Stimulated activated naive CD8-positive, alpha-beta T cell treated with anti-CD3 and anti-CD28 coated beads, Interleukin-15, Interleukin-2, amounts not matched to agents 100 ng/mL and 50 ng/mL, for 24 hours (primary cell): ENCODE measurements around the gene TAS2R10.

ENCODE experiments used
- H3K27ac Mint-ChIP-seq: one replicate; pipeline ENCODE4 v1.8.0; 2021; ENCODE audit warnings: mild to moderate bottlenecking, mixed read lengths
- H3K27me3 Mint-ChIP-seq: one replicate; pipeline ENCODE4 v1.8.0; 2021; ENCODE audit warnings: mixed read lengths
- H3K36me3 Mint-ChIP-seq: one replicate; pipeline ENCODE4 v1.8.0; 2021; ENCODE audit warnings: low read depth, mixed read lengths
- H3K4me1 Mint-ChIP-seq: one replicate; pipeline ENCODE4 v1.8.0; 2021; ENCODE audit warnings: low read depth, mixed read lengths
- H3K4me3 Mint-ChIP-seq: one replicate; pipeline ENCODE4 v1.8.0; 2021; ENCODE audit warnings: mild to moderate bottlenecking, mixed read lengths
- H3K9me3 Mint-ChIP-seq: one replicate; pipeline ENCODE4 v1.8.0; 2021; ENCODE audit warnings: mixed read lengths

The TAS2R10 gene

DNA sequence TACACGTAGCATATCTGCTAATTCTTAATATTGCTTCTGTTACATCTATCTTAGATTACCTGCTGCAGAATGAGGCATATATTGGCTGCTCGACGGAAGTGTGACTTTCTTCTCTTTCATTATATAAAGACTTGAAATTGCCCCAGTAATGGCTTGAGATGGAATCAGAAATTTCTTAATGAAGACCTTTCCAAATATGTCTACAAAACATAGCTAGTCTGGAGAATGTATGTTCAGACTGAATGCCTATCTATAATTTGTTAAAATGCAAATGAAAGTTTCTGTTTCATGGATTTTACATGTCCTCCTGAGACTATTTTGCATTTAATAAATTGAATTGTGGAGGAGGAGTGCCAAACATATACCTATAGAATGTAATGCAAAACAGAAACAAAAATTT lies at the start of gene TAS2R10:
Gene TAS2R10, minus strand, starts transcription at position 101 of the 400 bp plus-strand sequence. Its CDS starts 89 bp downstream, at position 12.
- Mint-ChIP-seq H3K4me3 (no peak within 1 kb of the TSS), H3K9me3 (peaks cover 5% of the 10 kb centered on the region), H3K27me3 (no peaks in the 10 kb centered on the region), H3K27ac (no peak within 1 kb of the TSS), H3K4me1 (no peaks in the 10 kb centered on the region), H3K36me3 (no peaks in the 10 kb centered on the region)

GRCh38 chr12:10873378-10873777 lies 47.2 kb upstream of the TAS2R10 start:
- H3K27ac Mint-ChIP-seq, result no peak overlapping the region
- no peak overlapping the region for H3K4me3 Mint-ChIP-seq
- H3K4me1 Mint-ChIP-seq, result no peaks in the 10 kb centered on the region
- H3K36me3 Mint-ChIP-seq, result peaks cover 44% of the 10 kb centered on the region
- no peaks in the 10 kb centered on the region for H3K27me3 Mint-ChIP-seq
- peaks cover 21% of the 10 kb centered on the region for H3K9me3 Mint-ChIP-seq

GRCh38 chr12:10867381-10867780 lies 41.2 kb upstream of the TAS2R10 start:
- H3K36me3 Mint-ChIP-seq, result peaks cover 63% of the 10 kb centered on the region
- H3K27ac Mint-ChIP-seq, result no peak overlapping the region
- no peaks in the 10 kb centered on the region for H3K4me1 Mint-ChIP-seq
- H3K4me3 Mint-ChIP-seq, result no peak overlapping the region
- H3K27me3 Mint-ChIP-seq, result no peaks in the 10 kb centered on the region
- peaks cover 18% of the 10 kb centered on the region for H3K9me3 Mint-ChIP-seq

DNA sequence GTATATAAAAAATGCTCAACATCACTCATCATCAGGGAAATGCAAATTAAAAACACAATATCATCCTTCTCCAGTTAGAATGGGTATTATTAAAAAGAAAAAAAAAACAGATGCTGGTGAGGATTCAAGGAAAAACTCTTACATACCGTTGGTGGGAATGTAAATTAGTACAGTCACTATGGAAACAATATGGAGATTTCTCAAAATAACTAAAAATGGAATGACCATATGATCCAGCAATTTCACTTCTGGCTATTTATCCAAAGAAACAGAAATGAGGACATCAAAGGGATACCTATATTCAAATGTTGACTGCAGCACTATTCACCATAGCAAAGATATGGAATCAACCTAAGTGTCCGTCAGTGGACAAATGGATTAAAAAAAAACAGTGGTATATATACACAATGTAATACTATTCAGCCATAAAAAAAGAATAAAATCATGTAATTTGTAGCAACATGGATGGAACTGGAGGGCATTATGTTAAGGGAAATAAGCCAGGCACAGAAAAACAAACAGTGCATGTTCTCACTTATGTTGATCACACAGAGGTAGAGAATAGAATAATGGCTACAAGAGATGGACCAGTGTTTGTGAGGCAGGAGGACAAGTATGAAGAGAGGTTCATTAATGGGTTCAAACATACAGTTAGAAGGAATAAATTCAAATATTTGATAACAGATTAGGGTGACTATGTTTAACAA lies 37.5 kb upstream of the TAS2R10 start:
- Mint-ChIP-seq H3K27ac (no peak overlapping the region), H3K9me3 (peaks cover 45% of the 10 kb centered on the region), H3K27me3 (no peaks in the 10 kb centered on the region), H3K36me3 (peaks cover 86% of the 10 kb centered on the region), H3K4me3 (no peak overlapping the region), H3K4me1 (no peaks in the 10 kb centered on the region)

- Mint-ChIP-seq H3K4me3 (no peak overlapping the region), H3K9me3 (peaks cover 63% of the 10 kb centered on the region), H3K4me1 (no peaks in the 10 kb centered on the region), H3K36me3 (peaks cover 90% of the 10 kb centered on the region), H3K27me3 (no peaks in the 10 kb centered on the region), H3K27ac (no peak overlapping the region)
Measured at GRCh38 chr12:10861366-10861765, 35.2 kb upstream of the TAS2R10 start.

DNA sequence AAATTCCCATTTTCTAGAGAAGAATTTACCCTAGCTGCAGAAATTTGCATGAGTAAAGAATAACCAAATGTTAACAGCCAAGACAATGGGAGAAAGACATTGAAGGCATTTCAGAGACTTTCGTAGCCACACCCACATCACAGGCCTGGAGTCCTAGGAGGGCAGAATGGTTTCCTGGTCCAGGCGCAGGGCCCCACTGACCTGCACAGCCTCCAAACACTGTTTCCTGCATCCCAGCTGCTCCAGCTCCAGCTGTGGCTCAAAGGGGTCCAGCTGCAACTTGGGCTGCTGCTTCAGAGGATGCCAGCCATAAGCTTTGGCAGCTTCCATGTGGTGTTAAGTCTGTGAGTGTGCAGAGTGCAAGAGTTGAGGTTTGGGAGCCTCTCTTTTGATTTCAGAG lies 29.6 kb upstream of the TAS2R10 start:
- Mint-ChIP-seq H3K9me3 (peaks cover 36% of the 10 kb centered on the region), H3K27me3 (no peaks in the 10 kb centered on the region), H3K36me3 (peaks cover 54% of the 10 kb centered on the region), H3K4me1 (peaks cover 23% of the 10 kb centered on the region), H3K27ac (no peak overlapping the region), H3K4me3 (no peak overlapping the region)

- peaks cover 37% of the 10 kb centered on the region for H3K4me1 Mint-ChIP-seq
- H3K27me3 Mint-ChIP-seq, result no peaks in the 10 kb centered on the region
- H3K27ac Mint-ChIP-seq, result no peak overlapping the region
- peaks cover 20% of the 10 kb centered on the region for H3K9me3 Mint-ChIP-seq
- H3K36me3 Mint-ChIP-seq, result peaks cover 41% of the 10 kb centered on the region
- no peak overlapping the region for H3K4me3 Mint-ChIP-seq
Measured at GRCh38 chr12:10853776-10854175, 27.6 kb upstream of the TAS2R10 start.

GRCh38 chr12:10851243-10851858 lies 25.2 kb upstream of the TAS2R10 start:
- Mint-ChIP-seq H3K36me3 (peaks cover 32% of the 10 kb centered on the region), H3K27me3 (no peaks in the 10 kb centered on the region), H3K4me1 (peaks cover 37% of the 10 kb centered on the region), H3K4me3 (no peak overlapping the region), H3K27ac (no peak overlapping the region), H3K9me3 (no peaks in the 10 kb centered on the region)

DNA sequence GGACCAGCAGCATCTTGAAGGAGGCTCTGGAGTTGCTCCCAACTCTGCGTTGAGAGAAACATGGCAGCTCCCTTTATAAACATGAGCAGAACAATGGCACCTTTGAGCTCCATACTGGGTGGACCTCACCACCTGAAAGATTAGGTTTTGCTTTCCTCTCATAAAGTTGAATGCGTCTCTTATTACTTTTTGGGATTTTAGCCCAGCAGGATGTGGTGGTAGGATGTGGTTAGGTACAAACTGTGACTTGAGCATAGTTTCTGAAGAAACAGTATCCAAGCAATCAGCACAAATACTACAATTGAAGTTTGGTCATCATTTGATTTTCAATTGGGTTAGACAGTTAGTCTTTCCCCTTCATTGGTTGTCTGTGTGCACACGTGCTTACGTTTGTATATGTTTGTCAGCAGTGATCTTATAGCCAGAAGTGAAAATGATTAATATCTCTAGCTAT lies 23.3 kb upstream of the TAS2R10 start, which contains the start of gene PRR4:
Gene PRR4, minus strand, starts transcription at position 51 of the 454 bp plus-strand sequence. Its CDS starts 38 bp downstream, at position 13.
- H3K27me3 Mint-ChIP-seq, result no peaks in the 10 kb centered on the region
- H3K27ac Mint-ChIP-seq, result no peak within 1 kb of the TSS
- H3K4me3 Mint-ChIP-seq, result no peak within 1 kb of the TSS
- peaks cover 37% of the 10 kb centered on the region for H3K4me1 Mint-ChIP-seq
- peaks cover 32% of the 10 kb centered on the region for H3K36me3 Mint-ChIP-seq
- H3K9me3 Mint-ChIP-seq, result no peaks in the 10 kb centered on the region

DNA sequence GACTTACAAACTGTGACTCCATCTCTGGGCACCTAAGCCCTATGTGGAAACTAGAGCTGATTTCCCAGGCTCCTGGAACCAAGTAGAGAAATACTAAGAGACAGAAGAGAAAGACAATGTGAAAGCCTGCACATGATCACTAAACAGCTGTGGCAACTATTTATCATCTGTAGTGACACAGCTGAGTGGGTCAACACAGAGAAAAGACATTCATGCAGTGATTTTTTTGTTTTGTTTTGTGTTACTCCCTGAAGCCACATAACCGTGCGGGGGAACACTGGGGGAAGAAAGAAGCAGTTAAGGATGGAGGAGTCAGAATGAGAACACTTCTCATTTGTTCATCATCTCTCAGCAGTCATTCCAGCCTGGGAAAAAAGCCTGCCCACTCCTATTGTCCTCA lies 21.6 kb upstream of the TAS2R10 start:
- H3K27ac Mint-ChIP-seq, result no peak overlapping the region
- no peaks in the 10 kb centered on the region for H3K27me3 Mint-ChIP-seq
- H3K36me3 Mint-ChIP-seq, result peaks cover 32% of the 10 kb centered on the region
- H3K4me3 Mint-ChIP-seq, result no peak overlapping the region
- peaks cover 34% of the 10 kb centered on the region for H3K4me1 Mint-ChIP-seq
- H3K9me3 Mint-ChIP-seq, result no peaks in the 10 kb centered on the region

DNA sequence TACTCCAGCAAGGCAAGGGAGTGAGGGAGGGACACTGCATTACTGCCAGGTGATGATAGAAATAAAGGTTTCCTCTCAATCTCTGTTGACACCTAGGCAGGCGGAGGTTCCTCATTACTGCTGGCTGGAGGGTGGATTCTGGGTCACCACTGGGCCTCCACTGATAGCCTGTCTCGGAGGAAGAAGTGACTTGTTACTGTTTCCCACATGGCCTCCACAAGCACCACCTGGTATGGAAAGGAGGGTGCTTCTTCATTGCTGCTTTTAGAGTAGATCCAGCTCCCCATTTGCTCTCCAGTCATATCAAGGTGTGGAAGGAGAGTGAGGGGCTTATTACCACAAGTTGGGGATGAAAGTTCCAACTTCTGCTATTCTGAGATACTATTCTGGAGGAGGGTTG lies 16.7 kb upstream of the TAS2R10 start:
- H3K4me3 Mint-ChIP-seq, result no peak overlapping the region
- H3K4me1 Mint-ChIP-seq, result no peaks in the 10 kb centered on the region
- no peak overlapping the region for H3K27ac Mint-ChIP-seq
- H3K27me3 Mint-ChIP-seq, result no peaks in the 10 kb centered on the region
- H3K9me3 Mint-ChIP-seq, result peaks cover 4% of the 10 kb centered on the region
- H3K36me3 Mint-ChIP-seq, result peaks cover 41% of the 10 kb centered on the region

GRCh38 chr12:10838461-10838860 lies 12.3 kb upstream of the TAS2R10 start:
- no peaks in the 10 kb centered on the region for H3K4me1 Mint-ChIP-seq
- peaks cover 16% of the 10 kb centered on the region for H3K36me3 Mint-ChIP-seq
- no peak overlapping the region for H3K27ac Mint-ChIP-seq
- no peaks in the 10 kb centered on the region for H3K27me3 Mint-ChIP-seq
- peaks cover 4% of the 10 kb centered on the region for H3K9me3 Mint-ChIP-seq
- H3K4me3 Mint-ChIP-seq, result no peak overlapping the region

DNA sequence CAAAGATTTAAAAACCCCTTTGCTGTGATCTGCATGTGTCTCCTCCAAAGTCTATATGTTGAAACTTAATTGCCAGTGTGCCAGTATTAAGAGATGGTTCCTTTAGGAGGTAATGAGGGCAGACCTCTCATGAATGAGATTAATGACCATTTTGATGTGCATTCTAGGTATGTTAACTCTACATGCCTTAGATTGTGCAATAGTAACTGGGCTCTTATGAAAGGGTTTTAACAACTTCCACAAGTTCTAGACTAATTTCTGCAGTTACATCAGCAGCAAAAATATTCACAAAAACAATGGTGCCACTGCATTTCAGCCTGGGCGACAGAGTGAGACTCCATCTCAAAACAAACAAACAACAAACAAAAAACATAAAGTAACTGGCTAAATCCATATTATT lies 3.8 kb upstream of the TAS2R10 start:
- H3K27ac Mint-ChIP-seq, result no peak overlapping the region
- no peaks in the 10 kb centered on the region for H3K4me1 Mint-ChIP-seq
- no peak overlapping the region for H3K4me3 Mint-ChIP-seq
- H3K27me3 Mint-ChIP-seq, result no peaks in the 10 kb centered on the region
- H3K9me3 Mint-ChIP-seq, result peaks cover 5% of the 10 kb centered on the region
- H3K36me3 Mint-ChIP-seq, result no peaks in the 10 kb centered on the region

GRCh38 chr12:10824957-10825356 lies 1.2 kb downstream of the TAS2R10 start:
- Mint-ChIP-seq H3K27ac (no peak overlapping the region), H3K27me3 (no peaks in the 10 kb centered on the region), H3K4me1 (no peaks in the 10 kb centered on the region), H3K36me3 (no peaks in the 10 kb centered on the region), H3K9me3 (no peaks in the 10 kb centered on the region), H3K4me3 (no peak overlapping the region)

DNA sequence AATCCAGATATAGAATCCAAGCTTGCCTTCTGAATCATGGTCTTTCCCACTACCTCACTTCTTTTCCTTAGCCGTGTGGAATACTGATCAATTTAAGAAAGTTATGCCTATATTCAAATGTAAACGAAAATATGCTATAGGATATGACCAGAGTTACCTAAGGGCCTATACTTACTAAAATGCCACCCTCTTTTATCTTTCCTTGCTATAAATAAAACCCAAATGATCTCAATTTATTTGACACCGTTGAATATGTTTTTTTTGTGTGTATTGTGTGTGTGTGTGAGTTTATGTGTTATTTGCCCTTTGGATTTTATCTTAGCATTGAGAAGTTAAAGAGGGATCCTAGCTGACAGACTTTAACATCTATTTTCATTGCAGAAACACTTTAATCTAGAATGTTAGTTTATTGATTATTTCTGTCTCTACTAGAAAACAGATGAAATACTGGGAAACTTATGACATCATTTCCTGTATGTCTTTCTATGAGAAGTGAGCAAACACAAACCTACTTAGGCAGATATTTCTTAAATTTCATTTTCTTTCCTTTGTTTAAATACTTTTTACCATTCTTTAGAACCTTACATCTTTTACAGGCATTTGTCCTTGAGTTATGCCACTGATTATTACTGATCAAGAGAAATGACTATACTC lies 14.1 kb downstream of the TAS2R10 start:
- Mint-ChIP-seq H3K4me3 (no peak overlapping the region), H3K27me3 (peaks cover 22% of the 10 kb centered on the region), H3K36me3 (no peaks in the 10 kb centered on the region), H3K27ac (no peak overlapping the region), H3K9me3 (no peaks in the 10 kb centered on the region), H3K4me1 (no peaks in the 10 kb centered on the region)
